NT2/D1 (cell line): ENCODE results near the gene NRDE2.
"Not testable (repeated sequence)": the region's sequence is repeated elsewhere in the genome, so short reads cannot be mapped to it uniquely, and the experiment has no call there.

Experiments used
- DNase-seq: peaks from one replicate; pipeline ENCODE4 v3.0.0-alpha.2; 2011; ENCODE audit warnings: low read depth, low spot score
- H3K27me3 ChIP-seq: 2 replicates; pipeline ENCODE4 v1.6.0; 2011; ENCODE audit warnings: mild to moderate bottlenecking; ENCODE audit not compliant: insufficient read length, insufficient read depth
- H3K36me3 ChIP-seq: 2 replicates; pipeline ENCODE4 v1.6.1; 2011; ENCODE audit warnings: mild to moderate bottlenecking, low read length, mixed read lengths; ENCODE audit not compliant: insufficient read depth, insufficient read length
- H3K4me1 ChIP-seq: 2 replicates; pipeline ENCODE4 v1.5.1; 2011; ENCODE audit not compliant: insufficient read depth, insufficient read length
- H3K4me3 ChIP-seq: 2 replicates; pipeline ENCODE4 v1.5.1; 2011; ENCODE audit warnings: low read depth; ENCODE audit not compliant: insufficient read length
- H3K9ac ChIP-seq: 2 replicates; pipeline ENCODE4 v1.6.0; 2011; ENCODE audit warnings: low read depth; ENCODE audit not compliant: insufficient read length
- H3K9me3 ChIP-seq: 2 replicates; pipeline ENCODE4 v1.5.1; 2011; ENCODE audit warnings: mild to moderate bottlenecking, low read length; ENCODE audit not compliant: insufficient read depth
- SUZ12 ChIP-seq: IDR thresholded peaks from 2 replicates; pipeline ENCODE4 v1.6.1; 2011; ENCODE audit not compliant: insufficient read length, insufficient read depth; ENCODE audit errors: extremely low read depth
- YY1 ChIP-seq: IDR thresholded peaks from 2 replicates; pipeline ENCODE4 v1.6.1; 2011; ENCODE audit not compliant: insufficient read length, insufficient read depth
- ZNF274 ChIP-seq: IDR thresholded peaks from 2 replicates; pipeline ENCODE4 v1.6.1; 2011; ENCODE audit warnings: mild to moderate bottlenecking, low read depth, low read length

The NRDE2 gene

GRCh38 chr14:90255871-90256270 lies 75.9 kb downstream of the NRDE2 start:
- H3K4me1 ChIP-seq: no peaks in the 10 kb centered on the region
- TF ChIP-seq SUZ12 (no peak), ZNF274 (no peak), YY1 (no peak)
- DNase-seq: no peak
- H3K4me3 ChIP-seq: peak overlapping the region; percentile 75
- H3K36me3 ChIP-seq: peaks cover 30% of the 10 kb centered on the region
- H3K27me3 ChIP-seq: no peaks in the 10 kb centered on the region
- no peaks in the 10 kb centered on the region for H3K9me3 ChIP-seq
- H3K9ac ChIP-seq: peak overlapping the region; percentile 21

- H3K4me1 ChIP-seq: no peaks in the 10 kb centered on the region
- no peak overlapping the region for H3K9ac ChIP-seq
- peaks cover 12% of the 10 kb centered on the region for H3K36me3 ChIP-seq
- no peaks in the 10 kb centered on the region for H3K9me3 ChIP-seq
- no peak overlapping the region for H3K4me3 ChIP-seq
- H3K27me3 ChIP-seq: no peaks in the 10 kb centered on the region
- no peak for TF ChIP-seq ZNF274
- TF ChIP-seq YY1: no peak
- no peak for TF ChIP-seq SUZ12
- DNase-seq: no peak
Measured at GRCh38 chr14:90253826-90254225, 77.9 kb downstream of the NRDE2 start.

- H3K9me3 ChIP-seq: no peaks in the 10 kb centered on the region
- no peaks in the 10 kb centered on the region for H3K4me1 ChIP-seq
- DNase-seq: no peak
- no peaks in the 10 kb centered on the region for H3K27me3 ChIP-seq
- H3K36me3 ChIP-seq: no peaks in the 10 kb centered on the region
- no peak overlapping the region for H3K9ac ChIP-seq
- H3K4me3 ChIP-seq: no peak overlapping the region
- TF ChIP-seq SUZ12: no peak
- no peak for TF ChIP-seq YY1
- TF ChIP-seq ZNF274: no peak
Measured at GRCh38 chr14:90248594-90248993, 83.1 kb downstream of the NRDE2 start.

GRCh38 chr14:90247441-90247840 lies 84.3 kb downstream of the NRDE2 start:
- not testable (repeated sequence) for H3K9ac ChIP-seq, H3K4me1 ChIP-seq, DNase-seq, H3K4me3 ChIP-seq, H3K9me3 ChIP-seq, H3K36me3 ChIP-seq, H3K27me3 ChIP-seq

- no peaks in the 10 kb centered on the region for H3K36me3 ChIP-seq
Measured at GRCh38 chr14:90246936-90247335, 84.8 kb downstream of the NRDE2 start.

GRCh38 chr14:90242444-90242843 lies 89.3 kb downstream of the NRDE2 start:
- H3K27me3 ChIP-seq: no peaks in the 10 kb centered on the region
- no peak for DNase-seq
- H3K9me3 ChIP-seq: peaks cover 36% of the 10 kb centered on the region
- no peak overlapping the region for H3K4me3 ChIP-seq
- H3K9ac ChIP-seq: no peak overlapping the region
- H3K4me1 ChIP-seq: no peaks in the 10 kb centered on the region
- no peak for TF ChIP-seq SUZ12
- TF ChIP-seq ZNF274: no peak
- TF ChIP-seq YY1: no peak
- no peaks in the 10 kb centered on the region for H3K36me3 ChIP-seq

More at GRCh38 chr14:90246936-90247335, 84.8 kb downstream of the NRDE2 start:
- TF ChIP-seq ZNF274 (no peak), YY1 (no peak), SUZ12 (no peak)
- DNase-seq: no peak
- no peaks in the 10 kb centered on the region for H3K4me1 ChIP-seq
- H3K9ac ChIP-seq: no peak overlapping the region
- no peaks in the 10 kb centered on the region for H3K9me3 ChIP-seq
- H3K4me3 ChIP-seq: no peak overlapping the region
- no peaks in the 10 kb centered on the region for H3K27me3 ChIP-seq

- Histone ChIP-seq H3K27me3 (no peaks in the 10 kb centered on the region), H3K9me3 (peaks cover 44% of the 10 kb centered on the region), H3K9ac (no peak overlapping the region), H3K4me3 (no peak overlapping the region), H3K36me3 (no peaks in the 10 kb centered on the region), H3K4me1 (no peaks in the 10 kb centered on the region)
- no peak for TF ChIP-seq ZNF274
- TF ChIP-seq SUZ12: no peak
- TF ChIP-seq YY1: no peak
- no peak for DNase-seq
Measured at GRCh38 chr14:90239139-90239538, 92.6 kb downstream of the NRDE2 start.
